ENCODE data around the gene OSBPL5. TPM values are rescaled to one million over a fixed set of nuclear protein-coding genes. Genes with fewer than 3 reads are reported as not detected.
A peak's percentile ranks its signal among the peaks of the same experiment; 100 is the strongest.

The OSBPL5 gene
- total RNA-seq, 1 donor from 2014 or later: 21.8 TPM

DNA sequence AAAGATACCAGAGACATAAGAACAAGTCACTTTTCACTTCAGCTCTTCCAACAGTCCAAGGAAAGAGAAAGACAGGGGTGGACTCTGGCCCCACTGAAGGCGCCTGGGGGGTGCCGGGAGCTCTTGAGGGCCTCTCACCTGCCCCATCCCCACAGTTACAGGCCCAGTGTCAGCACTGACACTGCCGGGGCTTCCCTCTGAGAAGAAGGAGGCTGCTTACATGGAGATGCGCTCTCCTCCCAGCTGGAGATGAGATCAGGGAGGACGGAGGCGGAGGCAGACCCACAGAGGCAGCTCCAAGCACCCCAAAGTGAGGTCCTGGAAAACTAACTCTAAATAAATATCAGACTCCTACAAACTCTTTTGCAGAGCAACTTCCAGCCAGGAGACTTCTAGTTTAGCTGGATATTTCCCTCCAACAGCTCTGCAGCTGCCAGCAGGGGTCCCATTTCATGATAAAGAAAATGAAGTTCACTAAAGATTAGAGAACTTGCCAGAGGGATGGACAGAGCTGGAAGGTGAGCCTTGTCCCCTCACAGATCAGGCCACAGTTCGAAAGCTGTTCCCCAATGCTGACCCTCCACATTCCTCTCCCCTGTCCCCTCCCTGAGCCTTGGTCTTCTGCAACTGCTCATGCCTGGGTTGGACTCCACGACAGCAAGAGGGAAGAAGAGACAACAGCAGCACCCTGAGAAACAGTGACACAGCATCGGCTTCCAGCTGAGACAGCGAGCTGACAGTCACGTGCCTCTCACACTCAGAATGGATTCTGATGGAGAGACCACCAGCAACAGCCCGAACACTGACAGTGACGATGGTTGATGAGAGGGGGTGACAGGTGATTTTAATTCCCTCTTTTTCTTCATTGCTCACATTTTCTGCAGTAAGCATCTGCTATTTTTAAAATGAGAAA is 113.7 kb downstream of the OSBPL5 start:
- DNase-seq: no peak

- no peak for DNase-seq
Observed at GRCh38 chr11:3050386-3051195, 114.5 kb downstream of the OSBPL5 start.

DNA sequence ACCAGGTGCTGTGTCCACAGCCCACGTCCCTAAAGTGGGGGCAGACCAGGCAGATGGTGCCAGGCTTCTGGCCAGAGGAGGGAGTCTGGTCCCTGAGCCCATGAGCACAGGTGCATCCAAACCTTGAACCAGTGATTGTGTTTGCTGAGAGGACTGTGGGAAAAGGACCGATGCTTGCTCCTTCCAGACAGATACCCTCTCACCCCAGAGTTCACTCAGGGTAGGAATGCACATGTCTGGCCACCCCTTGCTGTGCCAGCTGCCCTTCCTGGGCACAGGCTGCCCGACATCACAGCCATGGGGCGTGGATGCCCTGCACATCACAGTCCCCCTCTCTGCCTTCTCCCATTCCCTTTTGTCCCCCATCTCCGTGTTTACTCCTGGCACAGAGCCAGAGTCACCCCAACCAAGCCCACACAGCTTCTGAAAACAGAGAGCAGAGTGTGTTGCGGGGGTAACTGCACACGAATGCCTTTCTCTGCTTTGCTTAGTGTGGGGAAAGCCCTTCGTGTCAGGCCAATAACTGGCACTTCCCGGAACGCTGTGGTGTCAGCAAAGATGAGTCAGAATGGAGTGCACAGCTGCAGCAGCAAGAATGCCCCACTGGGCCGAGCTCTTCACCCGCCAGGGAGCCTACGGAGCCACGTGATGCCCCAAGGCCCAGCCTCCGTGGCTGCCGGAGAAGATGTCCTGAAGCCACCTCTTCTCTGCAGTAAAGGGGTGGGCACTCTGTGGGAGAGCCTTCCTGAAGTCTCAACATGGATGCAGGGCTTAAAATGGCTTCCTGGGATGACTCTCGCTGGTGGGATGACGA is 115.5 kb downstream of the OSBPL5 start:
- peak; percentile 62 for DNase-seq

DNA sequence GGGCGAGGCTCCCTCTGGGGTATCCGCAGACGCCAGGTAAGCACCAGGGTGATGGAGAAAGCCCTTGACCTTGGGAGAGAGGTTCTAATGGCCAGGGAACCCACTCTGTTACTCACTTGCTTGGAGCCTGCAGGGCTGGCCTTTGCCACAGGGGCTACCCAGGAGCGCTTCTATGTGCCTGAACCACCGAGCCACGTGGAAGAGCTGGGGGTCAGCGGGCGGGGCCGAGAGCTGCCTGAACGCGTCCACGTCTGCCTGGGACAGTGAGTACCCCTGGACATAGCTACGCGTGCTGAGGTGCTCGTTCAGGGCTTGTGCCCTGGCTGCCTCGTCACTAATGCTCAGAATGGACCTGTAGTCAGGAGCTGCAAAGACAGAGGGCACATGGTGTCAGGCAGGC is 117.5 kb downstream of the OSBPL5 start:
- DNase-seq: no peak

GRCh38 chr11:3046641-3047040 is 118.5 kb downstream of the OSBPL5 start:
- no peak for DNase-seq

DNA sequence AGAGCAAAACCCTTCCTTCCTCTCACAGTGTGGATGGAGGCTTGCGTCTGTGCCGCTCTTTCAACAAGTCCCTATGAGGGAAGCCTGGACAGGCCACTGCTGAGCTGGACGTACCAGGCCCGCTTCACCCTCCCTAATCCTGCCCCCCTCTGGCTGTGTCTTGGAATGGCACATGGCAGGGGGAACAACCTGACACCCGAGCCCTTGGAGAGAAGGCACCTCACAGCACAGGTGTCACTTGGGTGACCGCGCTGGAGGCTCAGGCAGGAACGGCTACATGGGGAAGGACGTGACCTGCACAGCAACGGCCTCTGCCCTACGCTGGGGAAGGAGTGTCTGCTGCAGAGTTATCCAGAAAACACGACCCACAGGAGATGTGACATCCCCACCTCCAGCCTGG is 118.9 kb downstream of the OSBPL5 start:
- DNase-seq: no peak

DNA sequence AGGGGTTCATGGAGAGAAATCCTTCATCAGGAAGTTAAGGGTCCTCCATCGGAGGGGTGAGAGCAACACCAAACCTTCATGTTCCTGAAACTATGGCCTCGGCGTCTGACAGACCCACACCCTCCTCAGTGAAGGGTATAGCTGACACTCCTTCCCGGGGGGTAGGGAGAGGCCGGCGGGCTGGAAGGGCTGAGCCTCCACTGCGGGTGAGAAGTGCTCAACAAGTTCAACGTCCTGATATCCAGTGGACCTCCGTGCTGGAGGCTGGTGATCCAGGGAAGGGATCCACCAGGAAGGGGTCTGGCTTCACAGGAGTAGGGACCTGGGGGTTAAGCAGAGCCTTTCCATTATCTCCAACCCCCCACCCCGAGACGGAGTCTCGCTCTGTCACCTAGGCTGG is 120.2 kb downstream of the OSBPL5 start:
- no peak for DNase-seq

DNA sequence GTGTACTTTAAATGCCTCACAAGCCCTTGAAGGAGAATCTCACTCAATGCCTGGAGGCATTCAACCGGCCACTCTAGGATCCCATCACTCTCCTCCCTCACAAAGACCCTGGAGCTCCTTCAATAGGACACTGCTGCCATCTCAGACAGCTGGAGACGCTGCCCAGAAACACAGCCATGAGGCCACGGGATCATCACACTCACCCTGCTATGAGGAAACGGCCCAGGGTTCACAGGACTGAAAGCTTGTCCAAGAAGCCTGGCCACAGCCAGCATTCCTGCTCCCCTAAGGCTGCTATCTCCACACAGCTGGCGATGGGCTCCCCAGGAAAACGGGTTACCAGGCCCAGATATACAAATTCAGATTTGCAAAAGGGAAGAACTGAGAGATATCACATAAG is 121.1 kb downstream of the OSBPL5 start:
- no peak for DNase-seq

GRCh38 chr11:3043315-3043871 is 121.7 kb downstream of the OSBPL5 start:
- DNase-seq: no peak

DNA sequence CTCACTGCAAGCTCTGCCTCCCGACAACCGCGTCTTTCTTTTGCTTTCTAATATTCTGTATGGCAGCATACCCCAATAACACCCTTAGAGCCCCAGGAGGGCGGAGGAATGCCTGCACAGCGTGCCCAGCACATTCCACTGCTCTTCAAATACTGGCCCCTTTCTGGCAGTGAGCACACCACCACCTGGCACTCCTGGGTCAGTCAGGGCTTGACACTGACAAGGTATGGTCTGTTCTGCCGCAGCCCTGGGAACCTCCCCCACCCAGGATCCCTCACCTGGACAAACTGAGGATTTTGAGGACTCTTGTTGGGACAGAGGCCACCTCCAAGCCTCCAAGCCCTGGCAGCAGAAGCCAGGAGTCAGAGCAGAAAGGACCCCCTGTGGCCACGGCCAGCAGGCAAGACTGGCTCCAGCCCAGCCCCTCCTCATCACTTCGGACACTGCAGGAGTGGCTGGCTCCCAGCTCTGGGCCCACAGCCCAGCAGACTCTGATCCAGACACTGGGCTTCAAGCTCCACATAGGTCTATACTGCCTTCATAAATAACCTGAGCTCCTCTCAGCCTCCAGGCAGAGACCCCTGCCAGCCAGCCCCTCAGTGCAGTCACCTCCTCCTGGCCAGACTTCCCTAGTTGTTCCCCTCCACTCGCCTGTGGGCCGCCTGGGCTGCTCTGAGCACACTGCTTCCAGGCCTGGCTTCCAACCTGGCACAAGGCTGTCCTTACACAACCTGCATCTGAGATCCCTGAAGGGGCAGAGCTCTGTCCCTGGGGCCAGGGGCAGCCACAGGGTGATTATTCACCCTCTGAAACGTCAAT is 122.4 kb downstream of the OSBPL5 start:
- no peak for DNase-seq

- no peak for DNase-seq
Observed at GRCh38 chr11:3041699-3042441, 123.2 kb downstream of the OSBPL5 start.

- no peak for DNase-seq
Observed at GRCh38 chr11:3040881-3041280, 124.2 kb downstream of the OSBPL5 start.

DNA sequence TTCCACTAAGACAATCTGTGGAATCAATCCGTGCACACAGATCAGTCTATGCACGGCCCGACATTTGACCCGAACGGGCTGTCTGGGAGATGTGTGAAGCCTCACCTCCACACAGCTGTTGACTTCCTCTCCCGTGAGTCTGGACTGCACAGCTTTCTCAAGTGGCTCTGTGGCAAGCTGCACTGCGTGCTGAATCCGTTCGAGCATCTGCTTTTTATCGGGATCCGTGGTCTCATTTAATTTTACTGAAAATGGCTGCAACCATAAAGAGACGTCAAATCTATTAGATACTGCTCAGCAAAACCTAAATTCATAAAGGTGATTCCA is 127.2 kb downstream of the OSBPL5 start:
- DNase-seq: no peak

Small RNAs within 50 kb of the gene (small RNA-seq; reads per million reads assigned to genes)
- not detected for gene RNU1-91P (ENCODE audit: low replicate concordance)

Other genes with a start within 250 kb of the OSBPL5 start
- gene PHLDA2, start 235.9 kb downstream of the OSBPL5 start, total RNA-seq: 1.9 TPM
- 193 TPM for gene NAP1L4, start 173.0 kb downstream of the OSBPL5 start, total RNA-seq
- 33.7 TPM for gene CARS1, start 107.9 kb downstream of the OSBPL5 start, total RNA-seq
- not detected for gene MRGPRG, start 53.5 kb upstream of the OSBPL5 start, total RNA-seq
- 0.41 TPM for gene MRGPRE, start 67.1 kb upstream of the OSBPL5 start, total RNA-seq
- gene ZNF195, start 213.8 kb upstream of the OSBPL5 start, total RNA-seq: 16.5 TPM

Measured in tongue (tissue), 3 donors.